Embryonic facial prominence (tissue), 1 donor: ENCODE data around the gene CFAP77.
A peak's percentile ranks its signal among the peaks of the same experiment; 100 is the strongest.

ENCODE experiments used
- DNase-seq: peaks from one replicate; pipeline ENCODE4 v3.0.0-alpha.2; 2016; ENCODE audit errors: extremely low spot score

Gene CFAP77

GRCh38 chr9:132596200-132596599 lies 186.2 kb downstream of the CFAP77 start:
- DNase-seq: no peak

GRCh38 chr9:132597073-132597775 lies 187.2 kb downstream of the CFAP77 start:
- DNase-seq: no peak

GRCh38 chr9:132600326-132600984 lies 190.4 kb downstream of the CFAP77 start:
- DNase-seq: no peak

- no peak for DNase-seq
Measured at GRCh38 chr9:132602207-132602606, 192.2 kb downstream of the CFAP77 start.

GRCh38 chr9:132605387-132605786 lies 195.4 kb downstream of the CFAP77 start:
- DNase-seq: no peak

- DNase-seq: no peak
Measured at GRCh38 chr9:132606066-132606465, 196.1 kb downstream of the CFAP77 start.

GRCh38 chr9:132609184-132609583 lies 199.2 kb downstream of the CFAP77 start:
- DNase-seq: no peak

- no peak for DNase-seq
Measured at GRCh38 chr9:132609829-132610228, 199.8 kb downstream of the CFAP77 start.

GRCh38 chr9:132610661-132611060 lies 200.7 kb downstream of the CFAP77 start:
- peak; percentile 57 for DNase-seq

- DNase-seq: no peak
Measured at GRCh38 chr9:132614324-132614723, 204.3 kb downstream of the CFAP77 start.

- no peak for DNase-seq
Measured at GRCh38 chr9:132615774-132616173, 205.8 kb downstream of the CFAP77 start.

- DNase-seq: no peak
Measured at GRCh38 chr9:132616725-132617124, 206.7 kb downstream of the CFAP77 start.

- DNase-seq: no peak
Measured at GRCh38 chr9:132622159-132622558, 212.1 kb downstream of the CFAP77 start.
